Upper lobe of left lung (tissue), 6 donors: ENCODE data around the gene CDH13. TPM values are rescaled to one million over a fixed set of nuclear protein-coding genes. Genes with fewer than 3 reads are reported as not detected.

ENCODE experiments used
- ATAC-seq, 2 donors: fragments of 200-7000 bp; cut with Tn5 transposase; one replicate each; pipeline ENCODE4 v1.9.1; 2022; ENCODE audit warnings: mild to moderate bottlenecking in 2 of 2, moderate library complexity in 2 of 2; ENCODE audit not compliant: low FRiP score in 2 of 2
- DNase-seq, 2 donors: peaks; one replicate each; pipeline ENCODE4 v3.0.0-alpha.2; 2019 to 2020
- H3K27ac ChIP-seq, 4 donors: fragments of 200-600 bp; sonication (generic); one replicate each; pipeline ENCODE4 v1.5.1; 2016 to 2019
- H3K27me3 ChIP-seq, 4 donors: fragments of 200-600 bp; sonication (generic); one replicate each; pipeline ENCODE4 v1.5.1; 2017 to 2019
- H3K36me3 ChIP-seq, 4 donors: fragments of 200-600 bp; sonication (generic); one replicate each; pipeline ENCODE4 v1.5.1; 2016 to 2019
- H3K4me1 ChIP-seq, 4 donors: fragments of 200-600 bp; sonication (generic); one replicate each; pipeline ENCODE4 v1.5.1; 2018 to 2019
- H3K4me3 ChIP-seq, 4 donors: fragments of 200-600 bp; sonication (generic); one replicate each; pipeline ENCODE4 v1.5.1; 2017 to 2019; ENCODE audit warnings: mild to moderate bottlenecking in 2 of 4, moderate library complexity in 1 of 4
- H3K9me3 ChIP-seq, 4 donors: fragments of 200-600 bp; sonication (generic); one replicate each; pipeline ENCODE4 v1.5.1; 2018 to 2019
- CTCF ChIP-seq, 6 experiments: fragments of 450-650 bp in 4 of 6; fragments of 200-600 bp in 2 of 6; sonication (generic) in 2 of 6; IDR thresholded peaks; one replicate each; pipeline ENCODE4 v1.5.1; 2016 to 2019; ENCODE audit warnings: antibody characterized with exemption in 6 of 6
- EP300 ChIP-seq, 4 donors: sonication (generic); formaldehyde crosslinking; IDR thresholded peaks; one replicate each; pipeline ENCODE4 v1.5.1; 2017; ENCODE audit warnings: antibody characterized with exemption in 4 of 4, control low read depth in 2 of 4
- POLR2A ChIP-seq, 4 donors: fragments of 450-650 bp; IDR thresholded peaks; one replicate each; pipeline ENCODE4 v1.5.1; 2016 to 2017; ENCODE audit warnings: antibody characterized with exemption in 4 of 4, mild to moderate bottlenecking in 2 of 4
- POLR2AphosphoS5 ChIP-seq, 2 donors: sonication (generic); formaldehyde crosslinking; IDR thresholded peaks; one replicate each; pipeline ENCODE4 v1.5.1; 2017; ENCODE audit warnings: antibody characterized with exemption in 2 of 2
- WGBS, 2 donors: methylation state at CpG; one replicate each; pipeline ENCODE4 v1.1.5; 2017 to 2018; 5-methylcytosine and 5-hydroxymethylcytosine counted together
- total RNA-seq, 6 donors: library from RNA; depleted of rRNA in 4 of 6; stranded (reverse); fragments of >200 nt in 4 of 6; gene quantifications; one replicate each; pipeline versions ENCODE4 v1.1.0 to v1.2.1, GENCODE V29; 2016 to 2021
- donor health status: DM: no; HTN: no; CAD: no; lungs with moderate emphysema.
- donor health status: DM: no; HTN: yes; CAD: no; lungs with severe emphysema.

CDH13 gene
- total RNA-seq, 6 donors from 2014 or later: 11.3 to 39.8 (median 19.9) TPM

- 66 to 69% methylated on average over 5 of the region's 5 CpGs for WGBS, 2 donors
- ATAC-seq: no peak
- no peak overlapping the region for H3K27ac ChIP-seq
- H3K4me1 ChIP-seq: peaks cover 0 to 15% (median 0%) of the 10 kb centered on the region in 4 donors
- H3K9me3 ChIP-seq: no peaks in the 10 kb centered on the region
- DNase-seq: no peak
- no peak overlapping the region for H3K4me3 ChIP-seq
- H3K36me3 ChIP-seq: no peaks in the 10 kb centered on the region
- H3K27me3 ChIP-seq: no peaks in the 10 kb centered on the region
- TF ChIP-seq CTCF (IDR thresholded peaks at IDR 0.05) (no peak), POLR2A (IDR thresholded peaks at IDR 0.05) (no peak), EP300 (IDR thresholded peaks at IDR 0.05) (no peak), POLR2AphosphoS5 (IDR thresholded peaks at IDR 0.05) (no peak)
These were observed 848.3 kb downstream of the CDH13 start for GRCh38 chr16:83475108-83475507.

DNA sequence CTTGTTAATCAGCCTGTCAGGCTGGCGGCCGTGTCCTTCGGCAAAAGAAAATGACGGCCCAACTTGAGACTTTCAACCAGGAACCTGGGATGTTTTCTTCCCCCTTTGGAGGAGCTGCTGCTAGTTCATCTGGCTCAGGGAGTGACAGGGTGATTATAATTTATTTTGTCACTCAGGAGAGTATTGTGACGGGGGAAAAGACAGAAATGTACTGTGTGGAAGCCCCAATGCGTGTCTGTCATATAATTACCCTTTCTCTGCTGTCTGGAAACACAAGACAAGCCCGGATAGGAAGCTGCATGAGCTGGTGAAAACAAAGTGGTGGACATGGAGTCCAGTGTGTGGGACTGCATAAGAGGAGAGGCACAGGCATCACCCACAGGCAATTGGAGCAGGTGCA, 854.8 kb downstream of the CDH13 start:
- H3K4me1 ChIP-seq: peaks cover 0 to 3% (median 0%) of the 10 kb centered on the region in 4 donors
- H3K27me3 ChIP-seq: no peaks in the 10 kb centered on the region
- H3K4me3 ChIP-seq: no peak overlapping the region
- 59 to 81% methylated on average over 7 of the region's 7 CpGs for WGBS, 2 donors
- H3K27ac ChIP-seq: no peak overlapping the region
- no peaks in the 10 kb centered on the region for H3K9me3 ChIP-seq
- no peak for DNase-seq
- no peaks in the 10 kb centered on the region for H3K36me3 ChIP-seq
- no peak for TF ChIP-seq POLR2A (IDR thresholded peaks at IDR 0.05)
- TF ChIP-seq EP300 (IDR thresholded peaks at IDR 0.05): no peak
- no peak for TF ChIP-seq POLR2AphosphoS5 (IDR thresholded peaks at IDR 0.05)
- no peak for TF ChIP-seq CTCF (IDR thresholded peaks at IDR 0.05)
- no peak for ATAC-seq

- H3K36me3 ChIP-seq: no peaks in the 10 kb centered on the region
- no peak overlapping the region for H3K4me3 ChIP-seq
- DNase-seq (no peak), ATAC-seq (no peak)
- no peaks in the 10 kb centered on the region for H3K9me3 ChIP-seq
- WGBS, 2 donors: 62 to 66% methylated on average over 9 of the region's 9 CpGs
- H3K27ac ChIP-seq: no peak overlapping the region
- no peaks in the 10 kb centered on the region for H3K4me1 ChIP-seq
- TF ChIP-seq CTCF (IDR thresholded peaks at IDR 0.05) (no peak), POLR2AphosphoS5 (IDR thresholded peaks at IDR 0.05) (no peak), EP300 (IDR thresholded peaks at IDR 0.05) (no peak), POLR2A (IDR thresholded peaks at IDR 0.05) (no peak)
- no peaks in the 10 kb centered on the region for H3K27me3 ChIP-seq
These were observed 855.9 kb downstream of the CDH13 start for GRCh38 chr16:83482545-83483162.

GRCh38 chr16:83490073-83490472, 863.3 kb downstream of the CDH13 start:
- 33 to 58% methylated on average over 2 of the region's 2 CpGs for WGBS, 2 donors
- no peak for ATAC-seq

More at GRCh38 chr16:83490073-83490472, 863.3 kb downstream of the CDH13 start:
- no peaks in the 10 kb centered on the region for H3K9me3 ChIP-seq
- DNase-seq: no peak
- TF ChIP-seq CTCF (IDR thresholded peaks at IDR 0.05) (no peak), POLR2A (IDR thresholded peaks at IDR 0.05) (no peak), POLR2AphosphoS5 (IDR thresholded peaks at IDR 0.05) (no peak), EP300 (IDR thresholded peaks at IDR 0.05) (no peak)
- no peaks in the 10 kb centered on the region for H3K4me1 ChIP-seq
- H3K27ac ChIP-seq: no peak overlapping the region
- no peak overlapping the region for H3K4me3 ChIP-seq
- no peaks in the 10 kb centered on the region for H3K27me3 ChIP-seq
- H3K36me3 ChIP-seq: no peaks in the 10 kb centered on the region
